Gastrocnemius medialis (tissue), 4 donors: ENCODE measurements around the gene TMEM143. TPM values are rescaled to one million over a fixed set of nuclear protein-coding genes. Genes with fewer than 3 reads are reported as not detected.

Experiments
- ATAC-seq, 2 donors: fragments of 150-250 bp; one replicate each; pipeline ENCODE4 v1.9.1; 2016
- DNase-seq, 2 donors: peaks; one replicate each; pipeline ENCODE4 v3.0.0-alpha.2; 2019
- H3K27ac ChIP-seq, 4 donors: fragments of 200-600 bp; sonication (generic); 1 replicate in 1 of 4; 2 replicates in 3 of 4; pipeline ENCODE4 v1.5.1; 2016 to 2018; ENCODE audit warnings: mild to moderate bottlenecking in 2 of 4, moderate library complexity in 1 of 4
- H3K27me3 ChIP-seq, 3 donors: fragments of 200-600 bp; sonication (generic) in 2 of 3; 1 replicate in 1 of 3; 2 replicates in 2 of 3; pipeline versions ENCODE4 v1.5.1 to v1.6.0; 2016 to 2019; ENCODE audit warnings: mild to moderate bottlenecking in 1 of 3, moderate library complexity in 1 of 3
- H3K36me3 ChIP-seq, 2 donors: fragments of 200-600 bp; sonication (generic) in 1 of 2; one replicate each; pipeline ENCODE4 v1.5.1; 2017 to 2018
- H3K4me1 ChIP-seq, 2 donors: fragments of 200-600 bp; sonication (generic) in 1 of 2; one replicate each; pipeline ENCODE4 v1.5.1; 2016 to 2017; ENCODE audit warnings: mild to moderate bottlenecking in 2 of 2
- H3K4me3 ChIP-seq, 4 donors: fragments of 200-600 bp; sonication (generic) in 3 of 4; 1 replicate in 1 of 4; 2 replicates in 3 of 4; pipeline ENCODE4 v1.5.1; 2016 to 2019; ENCODE audit warnings: mild to moderate bottlenecking in 2 of 4
- H3K9me3 ChIP-seq, 3 donors: fragments of 200-600 bp; sonication (generic) in 2 of 3; 1 replicate in 1 of 3; 2 replicates in 2 of 3; pipeline ENCODE4 v1.5.1; 2016 to 2019
- POLR2A ChIP-seq, 2 donors: fragments of 450-650 bp; IDR thresholded peaks; one replicate each; pipeline ENCODE4 v1.6.1; 2017; ENCODE audit warnings: antibody characterized with exemption in 2 of 2, mild to moderate bottlenecking in 2 of 2, moderate library complexity in 2 of 2
- in situ Hi-C, 4 donors: fragments of 200-750 bp; cut with MboI; loops; one replicate each; pipeline versions ENCODE4 v1.15.0 to v1.8.0; 2017; ENCODE audit warnings: low sequenced_read_pairs in 4 of 4
- intact Hi-C: fragments of 100-400 bp; cut with DNase I; formaldehyde crosslinking; loops from one replicate; pipeline ENCODE4 v1.15.1; 2023; ENCODE audit warnings: low total_unique reads
- total RNA-seq, 4 donors: library from RNA; depleted of rRNA; stranded (reverse); fragments of >200 nt; gene quantifications; one replicate each; pipeline versions ENCODE4 v1.1.0 to v1.2.3, GENCODE V29; 2016
- TF ChIP-seq, protein P1 (sequence below), 5 experiments: fragments of 450-650 bp in 3 of 5; fragments of 200-600 bp in 2 of 5; sonication (generic) in 2 of 5; IDR thresholded peaks in 4 of 5; conservative IDR thresholded peaks in 1 of 5; 1 replicate in 4 of 5; 2 replicates in 1 of 5; pipeline ENCODE4 v1.5.1; 2016 to 2019; ENCODE audit warnings: antibody characterized with exemption in 5 of 5, mild to moderate bottlenecking in 3 of 5, moderate library complexity in 3 of 5

The TMEM143 gene
- total RNA-seq, 4 donors from 2014 or later, result 28.8 to 42.3 (median 40.7) TPM

DNA sequence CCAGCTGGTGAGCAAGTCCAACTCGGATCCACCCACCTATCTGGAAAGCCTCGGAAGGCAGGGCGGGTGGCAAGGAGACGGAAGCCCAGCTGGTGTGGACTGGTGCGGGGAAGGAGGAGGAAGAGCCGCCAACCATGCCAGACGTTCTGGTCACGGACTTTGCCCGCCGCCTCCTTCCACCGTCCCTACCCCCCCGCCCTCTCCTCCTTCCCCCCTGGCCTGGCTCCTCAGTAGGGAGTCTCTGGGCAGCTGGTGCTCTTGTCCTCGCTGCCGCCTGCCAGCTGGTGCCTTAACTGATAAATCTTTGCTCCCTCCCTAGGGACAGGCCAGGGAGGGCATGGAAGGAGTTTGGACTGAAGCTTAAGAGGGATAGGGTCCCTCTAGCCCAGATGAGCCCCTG is 5.2 kb upstream of the TMEM143 start:
- DNase-seq (no peak), ATAC-seq (no peak)
- in situ Hi-C loops, result no loop called here
- H3K27ac ChIP-seq, result no peak overlapping the region
- no peaks in the 10 kb centered on the region for H3K36me3 ChIP-seq
- H3K4me3 ChIP-seq, result no peak overlapping the region
- intact Hi-C loops, result no loop called here
- H3K4me1 ChIP-seq, result peaks cover 4 to 6% of the 10 kb centered on the region in 2 donors
- TF ChIP-seq, protein P1, sequence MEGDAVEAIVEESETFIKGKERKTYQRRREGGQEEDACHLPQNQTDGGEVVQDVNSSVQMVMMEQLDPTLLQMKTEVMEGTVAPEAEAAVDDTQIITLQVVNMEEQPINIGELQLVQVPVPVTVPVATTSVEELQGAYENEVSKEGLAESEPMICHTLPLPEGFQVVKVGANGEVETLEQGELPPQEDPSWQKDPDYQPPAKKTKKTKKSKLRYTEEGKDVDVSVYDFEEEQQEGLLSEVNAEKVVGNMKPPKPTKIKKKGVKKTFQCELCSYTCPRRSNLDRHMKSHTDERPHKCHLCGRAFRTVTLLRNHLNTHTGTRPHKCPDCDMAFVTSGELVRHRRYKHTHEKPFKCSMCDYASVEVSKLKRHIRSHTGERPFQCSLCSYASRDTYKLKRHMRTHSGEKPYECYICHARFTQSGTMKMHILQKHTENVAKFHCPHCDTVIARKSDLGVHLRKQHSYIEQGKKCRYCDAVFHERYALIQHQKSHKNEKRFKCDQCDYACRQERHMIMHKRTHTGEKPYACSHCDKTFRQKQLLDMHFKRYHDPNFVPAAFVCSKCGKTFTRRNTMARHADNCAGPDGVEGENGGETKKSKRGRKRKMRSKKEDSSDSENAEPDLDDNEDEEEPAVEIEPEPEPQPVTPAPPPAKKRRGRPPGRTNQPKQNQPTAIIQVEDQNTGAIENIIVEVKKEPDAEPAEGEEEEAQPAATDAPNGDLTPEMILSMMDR (IDR thresholded peaks at IDR 0.05 in 4 of 5, conservative IDR thresholded peaks at IDR 0.05 in 1 of 5), result no peak
- TF ChIP-seq POLR2A (IDR thresholded peaks at IDR 0.05), result no peak
- no peaks in the 10 kb centered on the region for H3K27me3 ChIP-seq
- no peaks in the 10 kb centered on the region for H3K9me3 ChIP-seq

DNA sequence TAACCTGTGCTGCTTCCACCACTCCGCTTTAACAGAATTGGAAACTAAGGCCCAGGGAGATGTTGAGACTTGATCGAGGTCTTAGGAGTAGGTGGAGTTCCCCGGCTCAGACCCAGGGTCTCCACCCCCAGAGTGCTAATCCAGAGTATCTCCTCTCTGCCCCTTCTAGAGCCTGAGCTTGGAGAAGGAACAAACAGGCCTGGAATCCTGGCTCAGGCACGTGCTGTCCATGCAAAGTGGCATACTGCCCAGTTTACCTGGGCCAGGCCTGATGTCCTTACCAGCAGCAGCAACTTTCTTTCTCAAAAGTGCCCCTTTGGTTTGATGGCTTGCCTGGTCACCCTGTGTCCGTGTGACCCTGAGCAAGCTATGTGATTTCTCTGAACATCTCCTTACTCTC is 4.1 kb upstream of the TMEM143 start:
- no peaks in the 10 kb centered on the region for H3K36me3 ChIP-seq
- ATAC-seq (no peak), DNase-seq (no peak)
- intact Hi-C loops (no loop called here), in situ Hi-C loops (no loop called here)
- H3K4me1 ChIP-seq, result peaks cover 4 to 10% of the 10 kb centered on the region in 2 donors
- H3K4me3 ChIP-seq, result no peak overlapping the region
- TF ChIP-seq, protein P1 (IDR thresholded peaks at IDR 0.05 in 4 of 5, conservative IDR thresholded peaks at IDR 0.05 in 1 of 5), result no peak
- TF ChIP-seq POLR2A (IDR thresholded peaks at IDR 0.05), result no peak
- H3K27ac ChIP-seq, result no peak overlapping the region
- H3K27me3 ChIP-seq, result no peaks in the 10 kb centered on the region
- H3K9me3 ChIP-seq, result no peaks in the 10 kb centered on the region

DNA sequence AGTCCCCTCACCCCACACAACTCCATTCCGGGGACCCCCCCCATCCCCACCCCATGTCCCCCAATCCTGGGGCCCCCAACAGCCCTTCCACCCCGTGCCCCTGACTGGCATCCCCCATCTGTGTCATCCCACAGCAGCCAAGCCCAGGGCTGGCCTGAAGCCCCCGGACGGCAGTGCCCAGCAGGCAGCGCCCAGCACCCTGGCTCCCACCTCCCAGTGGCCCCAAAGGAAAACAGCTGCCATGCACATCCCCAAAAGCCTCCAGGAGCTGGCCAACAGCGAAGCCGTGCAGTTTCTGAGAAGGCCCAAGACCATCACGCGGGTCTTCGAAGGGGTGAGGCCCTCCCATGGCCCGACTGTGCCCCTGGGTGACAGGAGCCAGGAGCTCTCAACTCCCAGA is 1.9 kb upstream of the TMEM143 start:
- TF ChIP-seq POLR2A (IDR thresholded peaks at IDR 0.05), result no peak
- TF ChIP-seq, protein P1 (IDR thresholded peaks at IDR 0.05 in 4 of 5, conservative IDR thresholded peaks at IDR 0.05 in 1 of 5), result no peak
- in situ Hi-C loops (no loop called here), intact Hi-C loops (no loop called here)
- H3K36me3 ChIP-seq, result no peaks in the 10 kb centered on the region
- DNase-seq (no peak), ATAC-seq (no peak)
- H3K4me3 ChIP-seq, result no peak overlapping the region
- H3K27me3 ChIP-seq, result no peaks in the 10 kb centered on the region
- no peak overlapping the region for H3K27ac ChIP-seq
- H3K9me3 ChIP-seq, result no peaks in the 10 kb centered on the region
- H3K4me1 ChIP-seq, result peaks cover 4 to 10% of the 10 kb centered on the region in 2 donors

DNA sequence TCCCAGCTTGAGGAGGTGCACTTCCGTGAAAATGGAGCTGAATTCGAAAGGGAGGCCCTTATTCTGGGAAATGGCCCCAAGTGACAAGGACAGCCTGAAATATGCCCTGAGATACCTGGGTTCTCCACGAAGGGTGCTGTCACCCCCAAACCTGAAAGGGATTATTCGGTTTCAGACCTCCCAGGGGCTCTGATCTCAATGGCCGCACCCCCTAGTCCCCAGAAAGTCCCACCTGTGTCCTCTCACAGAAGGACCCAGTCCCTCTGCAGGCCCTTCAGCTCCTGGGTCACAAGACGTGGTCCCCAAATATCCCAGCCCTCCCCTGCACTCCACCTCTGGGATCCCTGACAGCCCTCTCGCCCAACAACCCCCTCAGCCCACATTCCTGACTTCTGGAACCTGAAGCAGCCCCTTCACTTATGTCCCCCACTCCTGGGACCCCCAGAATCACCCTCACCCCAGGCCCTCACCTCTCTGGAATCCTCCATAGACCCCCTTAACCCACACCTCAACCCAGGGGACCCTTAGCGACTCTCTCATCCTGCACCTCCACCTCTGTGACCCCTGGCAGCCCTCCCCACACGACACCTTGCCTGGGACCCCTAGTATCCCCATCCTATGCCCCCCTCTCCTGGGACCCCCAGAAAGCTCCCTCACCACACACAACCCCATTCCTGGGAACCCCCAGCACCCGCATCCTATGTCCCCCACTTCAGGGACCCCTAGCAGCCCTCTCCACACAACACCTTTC is 1.0 kb upstream of the TMEM143 start:
- peaks cover 0 to 5% of the 10 kb centered on the region in 2 donors for H3K36me3 ChIP-seq
- DNase-seq, result no peak
- TF ChIP-seq, protein P1 (IDR thresholded peaks at IDR 0.05 in 4 of 5, conservative IDR thresholded peaks at IDR 0.05 in 1 of 5), result no peak
- TF ChIP-seq POLR2A (IDR thresholded peaks at IDR 0.05), result no peak
- in situ Hi-C loops, result no loop called here
- peaks cover 4 to 10% of the 10 kb centered on the region in 2 donors for H3K4me1 ChIP-seq
- intact Hi-C loops, result loop anchor here (1.0 to 5.0 kb wide), 2 partner anchors 27 to 107 kb away; partner anchors contain the start of genes CARD8 and KDELR1
- H3K27me3 ChIP-seq, result no peaks in the 10 kb centered on the region
- peak overlapping the region; percentile 97 to 100 (median 99) for H3K27ac ChIP-seq
- H3K9me3 ChIP-seq, result no peaks in the 10 kb centered on the region
- H3K4me3 ChIP-seq, result peak overlapping the region; percentile 41 to 99 (median 84)
- no peak for ATAC-seq
